Type B pancreatic cell (in vitro differentiated cells): ENCODE measurements around the gene EEPD1. TPM values are rescaled to one million over a fixed set of nuclear protein-coding genes. Genes with fewer than 3 reads are reported as not detected.

Experiments used
- DNase-seq: peaks from one replicate; pipeline ENCODE4 v3.0.0; 2021; ENCODE audit warnings: mixed read lengths; ENCODE audit not compliant: unreplicated experiment; ENCODE audit errors: extremely low spot score
- H3K27ac Mint-ChIP-seq: 2 replicates; pipeline ENCODE4 v1.8.0; 2021; ENCODE audit warnings: mild to moderate bottlenecking, mixed read lengths
- H3K27me3 Mint-ChIP-seq: 2 replicates; pipeline ENCODE4 v1.8.0; 2021; ENCODE audit warnings: mixed read lengths
- H3K36me3 Mint-ChIP-seq: 2 replicates; pipeline ENCODE4 v1.8.0; 2021; ENCODE audit warnings: mixed read lengths
- H3K4me1 Mint-ChIP-seq: one replicate; pipeline ENCODE4 v1.8.0; 2021; ENCODE audit warnings: mixed read lengths; ENCODE audit not compliant: unreplicated experiment
- H3K4me3 Mint-ChIP-seq: 2 replicates; pipeline ENCODE4 v1.8.0; 2021; ENCODE audit warnings: mild to moderate bottlenecking, mixed read lengths
- H3K9me3 Mint-ChIP-seq: 2 replicates; pipeline ENCODE4 v1.8.0; 2021; ENCODE audit warnings: mixed read lengths
- total RNA-seq: library from RNA; stranded (reverse); gene quantifications from 2 replicates; pipeline ENCODE4 v1.2.1, GENCODE V29; 2021; ENCODE audit warnings: low replicate concordance
- TF ChIP-seq, protein P1 (sequence below): fragments of 200-600 bp; sonication (generic); conservative IDR thresholded peaks from 2 replicates; pipeline ENCODE4 v1.5.0; 2021; ENCODE audit warnings: antibody characterized with exemption, mild to moderate bottlenecking

EEPD1 gene
- total RNA-seq, 1 donor from 2014 or later = 35.8 TPM

DNA sequence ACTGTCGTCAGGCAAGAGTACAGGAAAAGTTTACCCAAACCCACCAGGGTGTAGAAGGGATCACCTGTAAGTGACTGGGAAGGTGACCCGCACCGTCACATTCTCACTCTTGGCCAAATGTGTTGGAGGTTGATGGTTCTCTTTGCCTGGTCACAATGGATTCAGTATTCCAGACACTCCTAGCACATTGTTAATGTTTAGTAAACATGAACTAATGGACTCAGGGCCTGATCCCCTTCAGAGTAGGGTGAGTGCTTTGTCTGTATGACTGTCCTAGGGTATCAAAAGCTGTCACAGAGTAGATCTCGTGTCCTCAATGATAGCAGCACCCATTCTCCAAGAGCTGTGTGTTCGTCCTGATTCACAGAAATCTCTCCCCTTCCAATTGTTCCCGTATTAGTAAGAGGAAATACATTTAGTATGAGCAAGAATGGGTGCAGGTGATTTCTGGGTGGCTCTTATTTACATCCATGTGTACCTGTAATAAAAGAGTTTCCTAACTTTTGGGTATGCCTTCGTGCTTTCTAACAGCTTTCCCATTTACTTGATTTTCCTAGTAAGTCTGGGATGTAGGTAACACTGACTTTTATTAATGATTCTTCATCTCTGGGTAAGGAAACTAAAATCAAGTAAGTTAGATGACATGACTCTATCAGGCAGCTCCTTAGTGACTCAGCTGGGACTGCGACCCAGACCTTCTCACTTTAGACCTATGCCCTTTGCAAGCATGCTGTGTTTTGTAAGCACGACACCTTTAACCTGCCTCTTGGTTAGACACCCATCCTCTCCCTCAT, 4.7 kb downstream of the EEPD1 start:
- Mint-ChIP-seq H3K36me3 (peaks cover 25% of the 10 kb centered on the region), H3K27ac (no peak overlapping the region), H3K9me3 (no peaks in the 10 kb centered on the region), H3K27me3 (no peaks in the 10 kb centered on the region), H3K4me1 (peaks cover 48% of the 10 kb centered on the region), H3K4me3 (peak overlapping the region; percentile 86)
- no peak for DNase-seq
- TF ChIP-seq, protein P1, sequence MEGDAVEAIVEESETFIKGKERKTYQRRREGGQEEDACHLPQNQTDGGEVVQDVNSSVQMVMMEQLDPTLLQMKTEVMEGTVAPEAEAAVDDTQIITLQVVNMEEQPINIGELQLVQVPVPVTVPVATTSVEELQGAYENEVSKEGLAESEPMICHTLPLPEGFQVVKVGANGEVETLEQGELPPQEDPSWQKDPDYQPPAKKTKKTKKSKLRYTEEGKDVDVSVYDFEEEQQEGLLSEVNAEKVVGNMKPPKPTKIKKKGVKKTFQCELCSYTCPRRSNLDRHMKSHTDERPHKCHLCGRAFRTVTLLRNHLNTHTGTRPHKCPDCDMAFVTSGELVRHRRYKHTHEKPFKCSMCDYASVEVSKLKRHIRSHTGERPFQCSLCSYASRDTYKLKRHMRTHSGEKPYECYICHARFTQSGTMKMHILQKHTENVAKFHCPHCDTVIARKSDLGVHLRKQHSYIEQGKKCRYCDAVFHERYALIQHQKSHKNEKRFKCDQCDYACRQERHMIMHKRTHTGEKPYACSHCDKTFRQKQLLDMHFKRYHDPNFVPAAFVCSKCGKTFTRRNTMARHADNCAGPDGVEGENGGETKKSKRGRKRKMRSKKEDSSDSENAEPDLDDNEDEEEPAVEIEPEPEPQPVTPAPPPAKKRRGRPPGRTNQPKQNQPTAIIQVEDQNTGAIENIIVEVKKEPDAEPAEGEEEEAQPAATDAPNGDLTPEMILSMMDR = no peak

DNA sequence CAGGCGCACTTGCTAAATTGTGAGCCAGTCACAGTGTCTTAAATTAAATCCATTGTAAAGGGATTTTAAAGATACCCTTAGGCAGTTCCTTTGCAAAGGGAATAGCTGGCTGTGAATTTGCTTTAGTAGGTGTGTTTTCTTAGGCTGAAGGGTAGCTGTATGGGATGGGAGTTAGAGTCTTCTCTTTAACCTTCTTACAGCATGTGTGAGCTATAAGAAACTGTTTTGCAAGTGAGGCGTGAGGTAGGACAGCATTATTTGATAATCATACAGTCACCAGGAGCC, 5.2 kb downstream of the EEPD1 start:
- DNase-seq = no peak
- Mint-ChIP-seq H3K36me3 (peaks cover 25% of the 10 kb centered on the region), H3K4me1 (peaks cover 54% of the 10 kb centered on the region), H3K27me3 (no peaks in the 10 kb centered on the region), H3K9me3 (no peaks in the 10 kb centered on the region), H3K27ac (no peak overlapping the region), H3K4me3 (peak overlapping the region; percentile 86)
- TF ChIP-seq, protein P1 = no peak

DNA sequence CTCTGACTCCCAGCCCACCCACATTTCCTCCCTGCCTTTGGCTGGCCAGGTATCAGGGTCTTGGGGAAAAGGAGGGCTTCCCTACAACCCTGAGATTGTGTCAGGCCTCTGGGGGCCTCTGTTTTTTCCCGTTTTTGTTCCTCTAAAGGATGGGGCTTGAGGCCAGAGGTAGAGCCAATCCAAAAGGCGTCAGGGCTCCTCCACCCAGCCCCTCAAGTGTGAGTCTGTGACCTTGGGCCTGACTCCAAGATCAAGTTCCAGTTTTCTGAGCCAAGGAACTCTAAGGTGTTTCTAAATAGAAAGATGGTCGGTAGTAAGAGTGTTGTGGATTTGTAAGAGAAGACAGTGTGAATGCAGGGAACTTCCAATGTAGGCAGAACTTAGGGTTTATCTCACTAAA, 6.6 kb downstream of the EEPD1 start:
- peaks cover 59% of the 10 kb centered on the region for H3K4me1 Mint-ChIP-seq
- DNase-seq = no peak
- H3K36me3 Mint-ChIP-seq = peaks cover 25% of the 10 kb centered on the region
- no peak overlapping the region for H3K27ac Mint-ChIP-seq
- no peaks in the 10 kb centered on the region for H3K27me3 Mint-ChIP-seq
- H3K9me3 Mint-ChIP-seq = no peaks in the 10 kb centered on the region
- TF ChIP-seq, protein P1 = no peak
- H3K4me3 Mint-ChIP-seq = peak overlapping the region; percentile 20

DNA sequence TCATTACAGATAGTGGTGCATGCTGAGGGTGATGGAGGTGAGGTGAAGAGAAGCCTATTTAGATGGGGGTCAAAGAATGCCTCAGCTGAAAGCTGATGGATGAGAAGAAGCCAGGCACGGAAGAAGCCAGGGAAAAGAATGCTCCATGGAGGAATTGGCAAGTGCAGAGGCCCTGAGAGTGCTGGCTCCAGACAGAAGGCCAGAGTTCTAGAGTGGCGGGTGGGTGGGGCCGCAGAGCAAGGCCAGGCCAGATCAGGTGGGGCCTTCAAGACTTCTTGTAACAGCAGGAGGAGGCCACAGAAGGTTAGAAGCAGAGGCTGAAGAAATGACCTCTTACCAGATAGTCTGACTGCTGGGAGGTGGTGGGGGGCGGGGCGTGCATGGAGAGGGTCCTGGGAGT, 7.3 kb downstream of the EEPD1 start:
- peaks cover 57% of the 10 kb centered on the region for H3K4me1 Mint-ChIP-seq
- TF ChIP-seq, protein P1 = no peak
- H3K27ac Mint-ChIP-seq = no peak overlapping the region
- no peak overlapping the region for H3K4me3 Mint-ChIP-seq
- H3K36me3 Mint-ChIP-seq = peaks cover 22% of the 10 kb centered on the region
- no peak for DNase-seq
- no peaks in the 10 kb centered on the region for H3K27me3 Mint-ChIP-seq
- H3K9me3 Mint-ChIP-seq = no peaks in the 10 kb centered on the region

DNA sequence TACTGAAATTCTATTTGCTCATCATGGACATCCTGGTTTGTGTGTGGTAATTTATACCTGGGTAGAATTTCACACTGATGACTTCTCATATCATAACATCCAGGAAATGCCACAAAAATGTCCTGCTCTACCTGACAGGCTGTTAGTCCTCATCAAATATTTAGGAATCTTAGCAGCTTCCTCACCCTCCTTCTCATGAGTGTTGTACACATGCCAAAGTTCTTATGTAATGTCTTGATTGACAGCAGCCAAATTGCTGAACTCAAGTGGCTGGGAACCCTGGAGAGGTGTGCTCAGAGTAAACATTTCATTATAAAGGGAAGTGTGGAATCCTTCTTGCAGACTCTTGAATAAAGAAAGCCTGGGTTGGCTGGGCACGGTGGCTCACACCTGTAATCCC, 8.9 kb downstream of the EEPD1 start:
- no peaks in the 10 kb centered on the region for H3K27me3 Mint-ChIP-seq
- H3K4me3 Mint-ChIP-seq = no peak overlapping the region
- DNase-seq = no peak
- peaks cover 46% of the 10 kb centered on the region for H3K4me1 Mint-ChIP-seq
- H3K27ac Mint-ChIP-seq = no peak overlapping the region
- peaks cover 25% of the 10 kb centered on the region for H3K36me3 Mint-ChIP-seq
- H3K9me3 Mint-ChIP-seq = no peaks in the 10 kb centered on the region
- TF ChIP-seq, protein P1 = no peak
